ENCODE data around the gene COA1.

The COA1 gene

DNA sequence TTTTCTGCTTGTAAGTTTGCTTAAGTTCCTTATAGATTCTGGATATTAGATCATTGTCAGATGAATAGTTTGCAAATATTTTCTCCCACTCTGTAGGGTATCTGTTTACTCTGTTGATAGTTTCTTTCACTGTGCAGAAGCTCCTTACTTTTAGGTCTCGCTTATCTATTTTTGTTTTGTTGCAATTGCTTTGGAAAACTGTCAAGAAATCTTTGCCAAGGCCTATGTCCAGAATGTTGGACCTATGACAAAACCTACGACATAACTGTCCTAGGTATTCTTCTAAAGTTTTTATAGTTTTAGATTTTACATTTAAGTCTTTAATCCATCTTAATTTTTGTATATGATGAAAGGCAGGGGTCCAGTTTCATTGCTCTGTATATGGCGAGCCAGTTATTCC is 27.4 kb downstream of the COA1 start:
- H3K4me3 ChIP-seq (ENCODE audit: low read depth, low read length) = no peak overlapping the region
- no peak for TF ChIP-seq CTCF (IDR thresholded peaks at IDR 0.05; ENCODE audit: low read depth, low read length)

- no peak overlapping the region for H3K4me3 ChIP-seq (ENCODE audit: low read depth, low read length)
- TF ChIP-seq CTCF (IDR thresholded peaks at IDR 0.05; ENCODE audit: low read depth, low read length) = no peak
These were observed 27.8 kb downstream of the COA1 start for GRCh38 chr7:43701500-43701854.

- no peak overlapping the region for H3K4me3 ChIP-seq (ENCODE audit: low read depth, low read length)
- TF ChIP-seq CTCF (IDR thresholded peaks at IDR 0.05; ENCODE audit: low read depth, low read length) = no peak
These were observed 28.4 kb downstream of the COA1 start for GRCh38 chr7:43700646-43701499.

GRCh38 chr7:43700059-43700501 is 29.2 kb downstream of the COA1 start:
- TF ChIP-seq CTCF (IDR thresholded peaks at IDR 0.05; ENCODE audit: low read depth, low read length) = peak; percentile 18; the same call in 1 of the 2 replicates

GRCh38 chr7:43698460-43699255 is 30.7 kb downstream of the COA1 start:
- no peak for TF ChIP-seq CTCF (IDR thresholded peaks at IDR 0.05; ENCODE audit: low read depth, low read length)
- no peak overlapping the region for H3K4me3 ChIP-seq (ENCODE audit: low read depth, low read length)

More at GRCh38 chr7:43700059-43700501, 29.2 kb downstream of the COA1 start:
- H3K4me3 ChIP-seq (ENCODE audit: low read depth, low read length) = no peak overlapping the region

DNA sequence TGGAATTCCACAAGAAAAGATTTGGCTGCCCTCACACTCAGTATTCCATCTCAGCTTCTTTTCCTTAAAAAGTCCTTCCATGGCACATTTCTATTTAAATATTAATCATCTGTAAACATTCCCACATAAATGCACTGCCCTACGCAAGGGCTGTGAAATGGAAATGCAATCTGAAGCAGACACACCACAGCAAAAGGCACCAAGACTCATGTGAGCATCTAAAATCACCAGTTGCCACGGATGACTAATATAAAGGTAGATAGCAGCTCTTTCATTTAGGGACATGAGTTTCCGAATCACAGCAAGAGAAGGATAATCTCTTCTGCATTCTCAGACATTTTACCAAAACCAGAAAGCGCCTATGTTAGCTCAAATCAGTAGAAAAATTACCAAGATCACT is 31.6 kb downstream of the COA1 start:
- no peak overlapping the region for H3K4me3 ChIP-seq (ENCODE audit: low read depth, low read length)
- no peak for TF ChIP-seq CTCF (IDR thresholded peaks at IDR 0.05; ENCODE audit: low read depth, low read length)

GRCh38 chr7:43695365-43695764 is 34.0 kb downstream of the COA1 start:
- no peak overlapping the region for H3K4me3 ChIP-seq (ENCODE audit: low read depth, low read length)
- no peak for TF ChIP-seq CTCF (IDR thresholded peaks at IDR 0.05; ENCODE audit: low read depth, low read length)
